GM12892 (cell line): Measurements from ENCODE around the gene ENTPD7.
A peak's percentile ranks its signal among the peaks of the same experiment; 100 is the strongest.
"Not testable (repeated sequence)": the region's sequence is repeated elsewhere in the genome, so short reads cannot be mapped to it uniquely, and the experiment has no call there.

ENCODE experiments used
- DNase-seq: peaks from one replicate; pipeline ENCODE4 v3.0.0; 2011; ENCODE audit not compliant: insufficient read length
- FAIRE-seq: peaks from 2 replicates; lab custom pipeline; 2011; peaks lifted over from hg19 to GRCh38; lab: Jason Lieb, UNC
- POLR2A ChIP-seq: IDR thresholded peaks from 2 replicates; pipeline ENCODE4 v1.6.1; 2011; ENCODE audit warnings: low read depth, low read length, control low read depth
- POLR2AphosphoS5 ChIP-seq: IDR thresholded peaks from 2 replicates; pipeline ENCODE4 v1.6.1; 2011; ENCODE audit warnings: low read depth, low read length, control low read depth
- TAF1 ChIP-seq: IDR thresholded peaks from 2 replicates; pipeline ENCODE4 v1.6.1; 2011; ENCODE audit warnings: low read depth, mild to moderate bottlenecking, control low read depth, low read length, borderline replicate concordance

ENTPD7 gene

GRCh38 chr10:99700649-99701048 is 41.3 kb downstream of the ENTPD7 start:
- TF ChIP-seq POLR2AphosphoS5 (no peak), TAF1 (no peak), POLR2A (no peak)
- no peak for FAIRE-seq
- DNase-seq: no peak

GRCh38 chr10:99708428-99709012 is 49.2 kb downstream of the ENTPD7 start:
- TF ChIP-seq POLR2A: no peak
- TF ChIP-seq POLR2AphosphoS5: no peak
- no peak for TF ChIP-seq TAF1
- DNase-seq (no peak), FAIRE-seq (no peak)

- TF ChIP-seq TAF1: no peak
- no peak for DNase-seq
- no peak for FAIRE-seq
Observed at GRCh38 chr10:99709480-99710229, 50.3 kb downstream of the ENTPD7 start.

GRCh38 chr10:99711129-99711719 is 51.9 kb downstream of the ENTPD7 start:
- TF ChIP-seq POLR2A: no peak
- TF ChIP-seq TAF1: no peak
- TF ChIP-seq POLR2AphosphoS5: no peak
- peak; percentile 84 for FAIRE-seq
- DNase-seq: no peak

GRCh38 chr10:99714446-99714845 is 55.1 kb downstream of the ENTPD7 start:
- FAIRE-seq: no peak
- DNase-seq: no peak

GRCh38 chr10:99720387-99720786 is 61.1 kb downstream of the ENTPD7 start:
- no peak for FAIRE-seq
- DNase-seq: no peak
- TF ChIP-seq POLR2AphosphoS5: no peak
- TF ChIP-seq POLR2A: no peak
- TF ChIP-seq TAF1: no peak

More at GRCh38 chr10:99714446-99714845, 55.1 kb downstream of the ENTPD7 start:
- TF ChIP-seq TAF1 (no peak), POLR2A (no peak)

- FAIRE-seq: no peak
- no peak for TF ChIP-seq POLR2AphosphoS5
- TF ChIP-seq POLR2A: no peak
- TF ChIP-seq TAF1: no peak
- DNase-seq: no peak
Observed at GRCh38 chr10:99730026-99730425, 70.7 kb downstream of the ENTPD7 start.

GRCh38 chr10:99731306-99732032 is 72.2 kb downstream of the ENTPD7 start:
- FAIRE-seq (no peak), DNase-seq (no peak)
- TF ChIP-seq TAF1 (no peak), POLR2A (no peak), POLR2AphosphoS5 (no peak)

GRCh38 chr10:99732033-99732842 is 72.9 kb downstream of the ENTPD7 start, which contains the start of the genes COX15 and CUTC:
Gene COX15, minus strand, starts transcription at chr10:99732127. Its CDS starts 78 bp downstream, at chr10:99732049.
Gene CUTC, plus strand, starts transcription at chr10:99732234. Its CDS starts 115 bp downstream, at chr10:99732349.
- TF ChIP-seq POLR2AphosphoS5 (peak; percentile 91), TAF1 (peak; percentile 85), POLR2A (peak; percentile 92)
- DNase-seq (peak; percentile 79), FAIRE-seq (peak; percentile 99)

- FAIRE-seq (no peak), DNase-seq (no peak)
- TF ChIP-seq POLR2A (no peak), POLR2AphosphoS5 (no peak)
Observed at GRCh38 chr10:99733366-99733765, 74.1 kb downstream of the ENTPD7 start.

GRCh38 chr10:99734111-99734510 is 74.8 kb downstream of the ENTPD7 start:
- not testable (repeated sequence) for DNase-seq, FAIRE-seq
